22Rv1 (cell line): ENCODE measurements around the gene IKZF5.

ENCODE experiments used
- H3K27ac ChIP-seq: fragments of 450-650 bp; 2 replicates; pipeline ENCODE4 v1.5.1; 2017
- CTCF ChIP-seq: fragments of 450-650 bp; IDR thresholded peaks from 2 replicates; pipeline ENCODE4 v1.5.1; 2017; ENCODE audit warnings: mild to moderate bottlenecking
- ZFX ChIP-seq: fragments of 450-650 bp; IDR thresholded peaks from 2 replicates; pipeline ENCODE4 v1.6.1; 2017; ENCODE audit warnings: antibody characterized with exemption, borderline replicate concordance

IKZF5 gene

GRCh38 chr10:122957474-122957873 lies 51.1 kb downstream of the IKZF5 start:
- no peak for TF ChIP-seq CTCF
- H3K27ac ChIP-seq, result no peak overlapping the region

- TF ChIP-seq CTCF (no peak), ZFX (no peak)
- H3K27ac ChIP-seq, result no peak overlapping the region
Measured at GRCh38 chr10:122955892-122956291, 52.7 kb downstream of the IKZF5 start.

- peak overlapping the region; percentile 73 for H3K27ac ChIP-seq
- TF ChIP-seq CTCF (no peak), ZFX (no peak)
Measured at GRCh38 chr10:122954731-122955050, 53.9 kb downstream of the IKZF5 start.

- H3K27ac ChIP-seq, result peak within 1 kb of the TSS; percentile 73
- TF ChIP-seq ZFX (no peak), CTCF (no peak)
Measured at GRCh38 chr10:122953902-122954730, 54.5 kb downstream of the IKZF5 start, which contains the start of gene C10orf88. C10orf88 (minus strand) TSS chr10:122954227; CDS start chr10:122954178, 49 bp downstream.

- no peak overlapping the region for H3K27ac ChIP-seq
- TF ChIP-seq CTCF, result no peak
Measured at GRCh38 chr10:122949296-122949695, 59.3 kb downstream of the IKZF5 start.
